HG03469 (cell line): Measurements from ENCODE around the gene NIPA2.
A peak's percentile ranks its signal among the peaks of the same experiment; 100 is the strongest.

Source experiments
- ATAC-seq: cut with Tn5 transposase; IDR thresholded peaks from one replicate; pipeline ENCODE4 v1.9.1; 2021; ENCODE audit warnings: mild to moderate bottlenecking, moderate library complexity, moderate number of reproducible peaks; ENCODE audit not compliant: unreplicated experiment

NIPA2 gene

DNA sequence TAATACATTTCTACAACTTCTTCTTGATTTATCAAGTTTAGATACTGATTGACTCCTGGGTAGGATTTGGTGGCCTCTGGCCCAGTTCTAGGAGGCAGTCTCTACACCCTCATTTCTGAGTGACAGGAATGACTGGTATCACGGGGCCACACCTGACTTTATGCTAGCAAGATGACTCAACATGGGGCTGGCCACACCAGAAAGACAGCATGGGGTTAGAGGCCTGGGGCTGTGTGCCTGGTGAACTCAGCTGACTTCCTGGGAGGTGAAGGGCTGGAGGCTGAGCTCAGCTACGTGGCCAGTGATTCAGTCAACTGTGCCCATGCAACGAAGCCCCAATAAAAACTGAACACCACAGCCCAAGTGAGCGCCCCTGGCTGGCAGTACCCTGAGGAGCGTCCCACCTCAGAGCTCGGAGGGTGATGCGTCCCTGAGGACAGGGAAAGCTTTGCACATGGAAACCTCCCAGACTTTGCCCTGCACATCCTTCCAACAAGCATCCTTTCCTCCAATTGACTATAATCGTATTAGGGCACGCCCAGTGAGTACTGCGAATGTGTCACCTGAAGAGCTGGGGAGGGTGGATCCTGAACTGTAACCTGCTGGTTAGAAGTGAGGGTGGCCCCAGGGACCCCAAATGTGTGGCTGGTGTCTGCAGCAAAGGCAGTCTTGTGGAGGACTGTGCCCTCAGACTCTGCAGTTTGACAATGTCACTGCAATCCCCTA is 57.2 kb downstream of the NIPA2 start:
- ATAC-seq, result peak; percentile 73

DNA sequence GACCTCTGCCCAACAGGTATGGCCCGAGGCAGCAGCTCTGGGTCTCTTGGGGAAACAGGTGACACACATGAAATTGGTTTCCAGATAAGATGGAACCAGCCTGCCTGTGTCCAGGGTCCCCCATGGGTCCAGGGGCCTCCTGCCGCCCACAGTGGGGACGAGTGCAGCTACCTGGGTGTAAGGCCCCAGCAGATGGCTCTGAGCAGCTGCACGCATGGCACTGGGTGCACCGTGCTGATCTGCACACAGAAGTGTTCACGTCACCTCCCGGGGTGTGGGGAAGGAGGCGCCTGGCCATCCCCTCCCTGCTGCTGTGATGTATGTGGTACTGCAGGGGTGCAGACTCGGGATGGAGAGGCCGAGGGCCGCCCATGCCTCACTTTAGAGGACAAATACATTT is 63.6 kb downstream of the NIPA2 start:
- no peak for ATAC-seq

GRCh38 chr15:22902578-22902977 is 64.1 kb downstream of the NIPA2 start:
- ATAC-seq, result no peak

- ATAC-seq, result no peak
Observed at GRCh38 chr15:22902981-22903380, 64.5 kb downstream of the NIPA2 start.

GRCh38 chr15:22903427-22903826 is 65.0 kb downstream of the NIPA2 start:
- ATAC-seq, result no peak

GRCh38 chr15:22903961-22904534 is 65.6 kb downstream of the NIPA2 start:
- ATAC-seq, result no peak

- ATAC-seq, result no peak
Observed at GRCh38 chr15:22904736-22905135, 66.3 kb downstream of the NIPA2 start.

DNA sequence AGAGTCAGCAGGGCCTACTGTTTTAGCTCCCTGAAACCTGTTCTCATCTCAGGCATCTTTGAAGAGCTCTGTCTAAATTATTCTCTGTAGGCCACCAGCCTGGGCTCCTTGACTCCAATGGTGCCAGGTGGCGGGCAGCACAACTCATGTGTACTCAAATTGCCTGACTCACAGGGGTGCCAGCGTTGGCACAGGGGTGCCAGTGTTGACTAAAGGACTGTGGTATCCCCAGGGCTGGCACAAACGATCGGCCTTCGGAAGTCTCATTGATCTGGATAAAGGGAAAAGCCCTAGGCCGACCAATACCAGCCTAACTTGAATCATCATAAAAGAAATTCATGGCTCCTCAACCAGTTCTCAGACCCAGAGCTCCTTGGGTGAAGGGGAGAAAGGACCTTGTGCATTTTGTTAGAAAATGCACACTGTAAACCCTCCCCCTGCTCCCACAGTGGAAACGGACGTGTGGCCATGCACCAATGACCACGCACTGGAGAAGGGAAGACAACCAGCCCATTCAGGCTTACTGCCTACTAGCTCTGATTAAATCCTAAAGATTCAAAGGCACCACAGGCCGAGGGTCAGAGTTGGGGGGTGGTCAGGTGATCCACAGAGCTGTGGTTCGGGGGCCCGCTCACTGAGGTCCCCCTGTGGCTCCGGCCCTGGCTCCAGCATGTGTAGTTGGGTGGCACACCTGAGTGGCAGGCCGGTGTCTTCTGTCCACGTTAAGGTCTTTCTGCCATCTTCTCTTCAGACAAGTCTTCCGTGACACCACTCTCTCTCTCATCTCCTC is 68.9 kb downstream of the NIPA2 start:
- no peak for ATAC-seq

- ATAC-seq, result no peak
Observed at GRCh38 chr15:22908830-22909229, 70.4 kb downstream of the NIPA2 start.

DNA sequence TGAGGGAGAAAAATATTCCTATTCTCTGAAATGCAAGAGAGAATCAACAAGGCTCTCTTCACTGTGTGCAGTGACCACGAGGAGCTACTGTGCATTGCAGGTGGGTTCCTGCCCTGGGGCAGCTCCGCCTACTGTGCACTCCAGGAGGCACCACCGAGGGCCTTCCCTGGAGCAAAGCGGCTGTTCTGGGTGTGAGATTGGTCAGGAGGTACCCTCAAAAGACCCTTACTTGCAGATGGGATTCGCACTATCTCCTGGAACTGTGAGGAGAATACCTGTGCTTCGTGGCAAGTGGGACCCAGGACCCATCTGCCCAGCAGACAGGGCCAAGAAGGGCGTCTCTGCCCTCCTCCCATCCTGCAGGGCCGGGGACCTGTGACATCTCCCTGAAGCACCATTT is 72.8 kb downstream of the NIPA2 start:
- no peak for ATAC-seq

DNA sequence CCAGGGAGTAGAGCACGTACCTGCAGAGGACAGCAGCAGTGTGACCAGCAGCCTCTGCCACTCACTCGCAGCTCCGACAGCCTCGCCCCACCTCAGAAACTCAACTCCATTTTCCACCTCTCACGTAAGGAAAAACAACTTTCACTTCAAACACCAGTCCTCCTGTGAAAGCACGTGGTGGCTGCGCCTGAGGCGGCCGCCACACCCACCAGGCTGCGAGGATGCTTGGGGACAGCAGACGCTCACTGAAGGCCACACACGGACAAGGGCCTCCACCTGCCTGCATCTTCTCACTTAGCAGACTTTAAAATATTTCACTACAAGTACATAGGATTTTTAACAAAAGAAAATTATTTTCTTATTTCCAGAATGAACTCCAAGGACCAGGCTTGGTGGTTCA is 73.8 kb downstream of the NIPA2 start:
- no peak for ATAC-seq

DNA sequence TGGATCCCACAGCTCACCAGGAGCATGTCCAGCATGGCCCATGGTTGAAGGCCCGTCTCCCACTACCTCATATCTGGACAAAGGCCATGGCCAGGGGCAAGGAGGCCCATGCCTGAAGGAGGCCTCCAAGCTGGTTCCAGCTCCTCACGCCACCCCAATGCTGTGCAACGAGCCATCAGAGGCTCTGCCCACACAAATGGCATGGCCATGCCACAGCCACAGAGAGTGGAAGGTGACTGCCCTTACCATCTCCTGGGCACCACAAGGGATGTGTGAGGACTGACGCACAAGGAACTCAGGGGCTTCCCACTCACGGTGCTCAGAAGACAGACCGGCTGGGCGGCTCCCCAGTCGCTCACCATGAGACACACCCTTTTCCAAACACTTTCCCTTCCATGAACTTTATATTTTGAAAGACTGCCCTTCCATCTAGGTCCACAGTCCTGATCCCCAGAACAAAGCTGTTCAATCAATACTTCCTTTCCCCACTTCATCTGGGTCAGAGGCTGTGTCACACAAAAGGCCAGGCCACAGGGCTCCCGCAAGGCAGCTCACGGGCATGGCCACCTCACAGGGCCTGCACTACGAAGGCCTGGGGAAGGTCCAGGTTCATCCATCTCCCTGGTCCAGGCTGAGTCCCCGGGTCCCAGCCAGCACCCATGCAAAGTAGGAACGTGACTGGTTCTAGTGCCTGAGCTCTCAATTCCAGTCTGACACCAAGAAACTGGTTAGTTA is 75.3 kb downstream of the NIPA2 start:
- no peak for ATAC-seq

DNA sequence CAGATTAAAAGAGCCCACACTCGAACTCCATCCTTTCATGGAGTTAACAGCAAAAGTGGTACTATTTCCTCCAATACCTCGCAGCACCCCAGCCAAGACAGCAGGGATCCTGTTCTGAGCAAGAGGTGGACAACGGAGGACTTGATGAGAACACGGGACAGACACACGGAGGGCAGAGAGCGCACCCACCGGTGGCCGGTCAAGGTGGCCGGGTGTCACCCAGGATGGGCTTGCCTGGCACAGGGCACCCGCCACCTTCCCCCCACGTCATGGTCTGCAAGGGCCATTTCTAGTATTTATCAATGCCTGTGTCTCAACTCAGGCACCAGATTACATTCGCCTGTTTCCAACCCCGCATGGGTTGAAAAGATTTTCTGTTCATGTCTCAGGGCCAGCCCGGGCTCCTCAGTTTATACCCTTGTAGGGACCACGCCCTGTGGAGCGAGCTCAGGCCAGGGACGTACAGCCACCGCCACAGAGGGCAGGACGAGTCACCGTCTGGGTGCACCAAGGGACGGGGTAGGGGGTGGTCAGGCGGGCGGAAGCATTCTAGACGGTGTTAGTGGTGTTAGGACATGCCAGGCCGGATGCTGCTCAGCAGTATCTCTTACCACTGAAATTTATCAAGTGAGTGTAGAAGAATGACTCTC is 77.5 kb downstream of the NIPA2 start:
- no peak for ATAC-seq

GRCh38 chr15:22916606-22917350 is 78.3 kb downstream of the NIPA2 start:
- no peak for ATAC-seq

DNA sequence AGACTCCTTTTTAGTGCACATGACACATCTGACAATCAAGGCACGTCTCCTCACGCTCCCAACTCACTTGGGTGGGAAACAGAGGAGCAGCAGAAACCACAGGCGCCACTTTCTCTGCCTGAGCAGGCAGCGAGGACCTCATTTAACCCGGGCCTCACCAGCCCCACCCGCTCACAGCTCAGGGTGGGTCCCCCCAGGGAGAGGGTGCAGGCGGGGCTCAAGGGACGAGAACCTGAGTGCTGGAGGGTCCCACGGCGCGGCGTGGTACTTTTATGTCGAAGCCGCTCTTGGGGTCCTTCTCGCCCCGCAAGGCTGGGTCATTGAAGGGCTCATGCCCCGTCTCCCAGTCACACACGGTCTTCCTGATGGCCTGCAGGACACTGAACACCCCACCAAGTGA is 79.1 kb downstream of the NIPA2 start:
- no peak for ATAC-seq
